NB4 (cell line): Measurements from ENCODE around the gene NOS2.

Experiments used
- CTCF ChIP-seq: IDR thresholded peaks from one replicate; pipeline ENCODE4 v1.5.1; 2012; ENCODE audit warnings: low read depth, low read length
- MAX ChIP-seq: IDR thresholded peaks from 2 replicates; pipeline ENCODE4 v1.6.1; 2011; ENCODE audit warnings: low read depth, low read length
- POLR2A ChIP-seq: IDR thresholded peaks from 2 replicates; pipeline ENCODE4 v1.6.1; 2011; ENCODE audit warnings: mild to moderate bottlenecking; ENCODE audit not compliant: insufficient read length; ENCODE audit errors: extremely low read depth

- no peak for TF ChIP-seq POLR2A
- TF ChIP-seq CTCF = no peak
- TF ChIP-seq MAX = no peak
Measured at GRCh38 chr17:27816946-27817345, 16.6 kb upstream of the NOS2 start.
